Activated CD8-positive, alpha-beta memory T cell treated with anti-CD3 and anti-CD28 coated beads, Interleukin-2, amount 50 U/mL, for 24 hours (primary cell): ENCODE data around the gene ENC1.

Source experiments
- DNase-seq: peaks from one replicate; pipeline ENCODE4 v3.0.0-alpha.2; 2020; ENCODE audit errors: extremely low read depth

The ENC1 gene

DNA sequence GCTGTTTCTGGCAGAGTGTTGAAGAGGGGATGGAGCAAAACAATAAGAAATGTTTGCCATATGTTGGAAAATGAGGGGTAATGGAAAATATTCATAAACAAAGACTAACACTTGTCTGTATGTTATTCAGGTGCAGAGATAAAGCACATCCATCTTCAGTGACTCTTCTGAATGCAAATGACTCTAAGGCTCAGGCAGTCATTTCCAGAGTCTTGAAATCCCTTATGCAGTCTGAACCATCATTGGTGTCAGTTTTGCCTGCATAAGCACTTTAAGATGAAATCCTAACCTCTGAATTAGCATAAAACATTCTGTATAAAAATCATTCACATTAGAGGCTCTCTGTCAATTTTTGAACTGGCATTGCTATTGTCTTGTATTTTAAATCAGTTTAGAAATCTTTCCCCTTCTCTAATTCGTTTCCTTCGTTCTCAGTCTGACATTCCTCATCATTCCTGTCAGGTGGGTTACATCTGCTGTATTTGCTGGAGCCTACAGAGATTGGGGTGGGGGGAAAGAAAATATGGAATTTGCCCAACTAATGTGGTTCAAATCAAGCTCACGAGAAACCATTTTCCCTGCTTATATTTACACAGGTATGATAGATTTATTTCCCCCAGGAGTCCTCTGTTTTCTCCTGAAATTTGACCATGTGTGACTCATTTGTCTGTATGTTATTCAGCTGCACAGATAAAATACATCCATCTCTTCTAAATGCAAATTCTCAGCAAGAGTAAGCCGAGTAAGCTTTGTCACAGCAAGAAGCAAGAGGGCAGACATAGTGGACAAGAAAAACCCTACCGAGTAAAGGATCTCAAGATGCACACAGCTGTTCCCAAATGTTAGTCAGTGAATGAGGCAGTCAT, 31.6 kb downstream of the ENC1 start:
- DNase-seq, result no peak

DNA sequence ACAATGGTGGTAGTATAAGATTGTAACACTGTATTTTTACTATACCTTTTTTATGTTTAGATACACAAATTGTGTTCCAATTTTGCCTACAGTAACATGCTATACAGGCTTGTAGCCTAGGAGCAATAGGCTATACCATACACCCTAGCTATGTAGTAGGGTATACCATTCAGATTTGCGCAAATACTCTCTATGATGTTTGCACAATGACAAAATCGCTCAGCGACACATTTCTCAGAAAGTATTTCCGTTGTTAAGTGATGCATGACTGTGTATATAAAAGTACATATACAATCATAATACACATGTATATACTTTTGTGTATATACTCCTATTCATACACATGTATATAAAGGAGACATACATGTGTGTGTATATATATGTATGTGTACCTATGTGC, 34.8 kb downstream of the ENC1 start:
- no peak for DNase-seq

DNA sequence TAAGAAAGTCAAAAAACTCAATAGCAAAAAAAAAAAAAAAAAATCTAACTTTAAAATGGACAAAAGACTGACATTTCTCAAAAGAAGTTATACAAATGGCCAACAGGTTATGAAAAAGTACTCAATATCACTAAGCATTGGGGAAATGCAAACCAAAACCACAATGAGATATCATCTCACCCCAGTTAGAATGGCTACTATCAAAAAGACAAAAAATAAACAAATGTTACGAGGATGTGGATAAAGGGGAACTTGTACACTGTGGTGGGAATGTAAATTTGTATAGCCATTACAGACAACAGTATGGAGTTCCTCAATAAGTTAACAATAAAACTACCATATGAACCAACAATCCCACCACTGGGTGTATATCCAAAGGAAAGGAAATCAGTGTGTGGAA, 37.2 kb downstream of the ENC1 start:
- DNase-seq, result no peak

DNA sequence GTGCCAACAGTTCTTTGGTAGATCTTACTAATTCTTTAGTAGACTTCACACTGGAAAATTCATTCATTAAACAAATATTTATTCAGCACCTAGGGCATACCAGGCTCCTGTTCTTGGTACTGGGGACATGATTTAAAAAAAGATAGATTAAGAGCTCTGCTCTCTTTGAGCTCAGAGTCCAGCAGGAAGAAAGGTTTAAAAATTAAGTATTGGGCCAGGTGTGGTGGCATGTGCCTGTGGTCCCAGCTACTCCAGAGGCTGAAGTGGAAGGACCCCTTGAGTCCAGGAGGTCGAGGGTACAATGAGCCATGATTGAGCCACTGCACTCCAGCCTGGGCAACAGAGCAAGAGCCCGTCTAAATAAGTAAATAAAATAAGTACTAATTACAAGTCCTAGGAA, 41.4 kb downstream of the ENC1 start:
- DNase-seq, result no peak

DNA sequence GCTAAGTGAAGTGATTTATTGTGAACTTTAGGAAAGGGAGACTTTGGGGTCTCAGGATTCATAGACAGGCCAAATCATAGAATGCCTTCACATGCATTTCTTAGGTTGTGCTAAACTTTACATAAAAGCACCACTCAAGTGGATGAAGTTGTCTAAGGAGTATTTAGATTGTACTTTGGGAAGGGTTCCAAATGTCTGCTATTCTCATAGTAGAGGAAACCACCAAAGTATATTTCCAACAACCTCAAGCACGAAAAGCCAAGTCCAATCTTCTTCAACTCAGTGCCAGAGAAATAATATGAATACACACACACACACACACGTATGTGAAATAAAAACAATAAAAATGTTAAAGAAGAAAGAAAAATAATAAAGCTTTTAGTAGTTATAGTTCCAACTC, 41.8 kb downstream of the ENC1 start:
- DNase-seq, result no peak

DNA sequence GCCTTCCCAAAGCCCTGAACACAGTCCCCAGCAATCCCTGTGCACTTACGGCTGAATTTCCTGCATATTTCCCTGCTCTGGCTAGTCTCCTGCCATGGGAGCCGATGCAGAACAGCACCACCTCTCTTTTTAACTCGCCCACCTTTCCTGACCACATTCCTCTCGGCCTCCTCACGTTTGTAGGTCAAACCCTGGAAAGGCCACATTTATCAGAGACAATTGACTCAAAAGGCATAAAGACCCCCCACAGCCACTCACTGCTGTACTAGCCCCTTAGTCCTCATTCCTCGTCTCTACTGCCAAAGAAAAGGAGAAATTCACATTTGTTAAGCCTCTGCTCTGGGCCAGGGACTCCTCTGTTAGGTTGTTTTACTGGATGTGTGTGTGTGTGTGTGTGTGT, 43.6 kb downstream of the ENC1 start:
- no peak for DNase-seq

DNA sequence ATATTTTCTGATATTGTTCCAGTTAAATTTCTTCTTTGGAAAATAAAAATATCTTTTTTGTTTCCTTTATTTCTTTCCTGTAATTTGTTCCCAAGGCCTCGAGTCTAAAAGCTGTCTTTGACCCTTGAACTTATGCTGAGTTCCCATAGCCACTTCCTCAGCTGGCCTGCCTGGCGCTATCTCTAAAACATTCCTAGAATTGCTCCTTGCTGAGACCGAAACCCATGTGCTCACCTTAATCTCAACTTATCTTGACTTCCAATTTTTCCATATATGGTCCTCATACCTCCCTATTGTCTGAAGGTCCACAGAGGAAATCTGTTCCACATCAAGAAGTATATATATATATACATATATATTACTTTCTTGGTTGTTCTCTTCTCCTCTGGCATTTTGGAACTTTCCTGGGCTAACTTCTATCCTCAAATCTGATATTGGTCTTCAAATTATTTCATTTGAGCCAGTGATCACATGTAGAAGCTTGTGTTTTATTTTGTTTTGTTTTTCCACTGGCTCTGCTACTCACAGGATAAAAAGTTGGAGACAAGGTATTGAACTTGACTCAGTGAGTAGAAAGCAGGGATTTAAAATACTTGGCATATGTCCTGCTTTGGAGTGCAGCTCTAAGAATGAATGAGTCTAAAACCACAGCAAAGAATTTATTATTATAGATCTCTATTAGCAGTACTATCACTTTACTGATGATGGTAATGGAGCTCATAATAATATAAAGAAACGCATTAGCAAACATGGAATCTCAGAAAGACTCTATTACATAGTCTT, 45.2 kb downstream of the ENC1 start:
- DNase-seq, result no peak

DNA sequence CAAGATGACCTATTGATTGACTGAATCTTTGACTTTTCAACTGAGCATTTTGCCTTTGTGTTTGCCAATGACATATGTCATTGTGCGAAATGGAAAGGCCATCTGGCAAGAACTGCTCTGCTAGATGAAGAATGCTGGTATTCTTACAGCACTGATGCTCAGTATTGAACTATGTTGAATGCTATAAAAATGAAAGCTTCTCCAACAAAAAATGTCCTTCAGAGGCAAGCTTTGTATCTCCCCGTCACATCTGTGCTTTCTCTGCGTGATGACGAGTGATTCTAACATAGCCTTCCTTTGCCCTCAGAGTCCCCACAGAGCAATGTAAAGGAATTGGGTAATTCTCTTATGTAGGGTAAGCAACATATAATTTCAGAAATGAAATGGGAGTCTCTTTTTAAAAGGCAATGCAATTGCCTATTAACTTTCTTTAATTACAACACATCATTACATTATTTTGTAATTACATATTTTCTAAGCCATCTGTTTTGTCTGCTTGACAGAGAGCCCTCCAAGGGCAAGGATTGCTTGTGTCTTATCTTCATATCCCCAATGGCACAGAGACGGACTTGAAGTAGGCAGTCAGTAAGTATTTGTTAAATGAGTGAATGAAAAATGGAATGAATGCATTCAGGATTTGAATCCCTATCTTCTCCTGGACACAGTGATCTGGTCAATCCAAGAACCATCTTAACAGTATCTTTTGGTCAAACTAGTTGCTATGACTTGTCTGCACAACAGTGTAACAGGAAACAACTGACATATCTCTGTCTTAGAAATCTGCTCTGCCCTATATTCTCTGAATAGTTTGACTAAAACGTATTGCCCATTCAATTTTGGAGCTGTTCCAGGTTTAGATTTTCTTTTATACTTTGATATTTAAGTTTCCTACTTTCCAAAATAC, 46.1 kb downstream of the ENC1 start:
- DNase-seq, result no peak

DNA sequence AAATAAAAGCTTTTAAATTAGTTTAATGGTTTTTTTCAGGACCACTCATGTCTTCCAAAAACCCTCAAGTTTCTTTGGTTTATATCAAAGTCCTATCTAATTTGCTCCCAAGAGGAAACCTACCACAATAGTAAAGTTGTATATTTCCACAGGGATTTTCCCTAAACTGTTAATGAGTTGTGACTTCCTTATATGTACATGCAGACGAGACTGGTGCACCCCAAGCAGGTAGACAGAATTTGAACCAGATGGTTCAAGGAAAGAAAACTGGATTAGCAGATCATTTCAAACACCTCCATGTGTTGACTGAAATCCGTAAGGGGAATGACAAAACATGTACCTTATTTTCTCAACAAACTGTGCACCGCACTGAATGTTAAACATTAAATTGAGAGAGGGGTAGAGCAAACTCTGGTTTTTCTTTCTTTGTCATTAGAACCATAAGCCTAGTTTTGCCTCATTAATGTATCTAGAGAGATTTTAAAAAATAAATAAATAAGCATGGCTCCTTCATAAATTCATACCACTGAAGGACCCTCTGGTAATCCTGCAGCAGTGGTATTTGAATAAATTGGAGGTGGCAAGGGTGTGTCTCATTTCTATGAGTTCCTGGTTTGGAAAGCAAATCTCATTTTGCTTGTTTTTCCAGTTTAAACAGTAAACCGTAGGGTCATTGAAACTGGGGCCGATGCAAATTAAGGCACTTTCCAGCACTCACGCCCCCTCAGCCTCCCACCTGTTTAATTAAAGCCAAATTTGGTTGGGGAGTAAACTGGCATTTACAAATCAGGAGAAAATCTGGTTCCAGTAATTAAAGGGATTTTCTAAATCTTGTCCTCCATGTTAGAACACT, 51.1 kb downstream of the ENC1 start:
- no peak for DNase-seq

DNA sequence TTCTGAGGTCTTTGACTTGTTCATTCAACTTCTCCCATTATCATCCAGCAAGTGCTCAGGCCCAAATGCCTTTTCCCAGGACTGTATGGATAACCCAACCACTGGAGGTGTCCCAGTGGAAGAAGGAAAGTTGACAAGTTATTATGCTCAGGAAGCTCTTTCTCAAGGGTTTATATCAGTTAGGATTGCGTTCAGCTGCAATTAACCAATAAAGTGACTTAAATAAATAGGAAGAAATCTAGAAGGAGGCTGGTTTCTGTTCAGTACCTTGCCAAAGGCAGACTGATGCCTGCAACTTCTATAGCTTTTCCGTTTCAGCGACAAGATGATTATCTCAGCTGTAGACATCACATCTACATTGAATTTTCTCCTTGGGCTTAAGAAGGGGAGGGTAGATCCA, 52.1 kb downstream of the ENC1 start:
- no peak for DNase-seq

DNA sequence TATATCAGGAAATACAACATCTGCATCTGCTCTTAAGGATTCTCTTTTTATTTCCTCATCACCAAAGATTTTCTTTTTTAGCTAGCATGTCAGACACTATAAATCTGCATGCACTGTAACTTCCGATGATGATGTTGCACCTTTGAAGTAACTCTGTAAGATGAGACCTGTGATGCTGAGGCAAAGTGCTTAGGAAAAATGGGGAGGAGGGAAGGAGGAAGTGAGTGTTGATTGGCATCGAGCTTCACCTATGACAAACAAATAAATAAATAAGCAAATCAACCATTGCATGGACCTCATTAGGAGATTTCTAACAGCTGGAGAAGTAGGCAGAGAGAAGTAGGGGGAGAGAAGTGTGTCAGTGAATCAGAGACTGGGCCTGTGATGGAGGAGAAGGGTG, 52.6 kb downstream of the ENC1 start:
- no peak for DNase-seq

DNA sequence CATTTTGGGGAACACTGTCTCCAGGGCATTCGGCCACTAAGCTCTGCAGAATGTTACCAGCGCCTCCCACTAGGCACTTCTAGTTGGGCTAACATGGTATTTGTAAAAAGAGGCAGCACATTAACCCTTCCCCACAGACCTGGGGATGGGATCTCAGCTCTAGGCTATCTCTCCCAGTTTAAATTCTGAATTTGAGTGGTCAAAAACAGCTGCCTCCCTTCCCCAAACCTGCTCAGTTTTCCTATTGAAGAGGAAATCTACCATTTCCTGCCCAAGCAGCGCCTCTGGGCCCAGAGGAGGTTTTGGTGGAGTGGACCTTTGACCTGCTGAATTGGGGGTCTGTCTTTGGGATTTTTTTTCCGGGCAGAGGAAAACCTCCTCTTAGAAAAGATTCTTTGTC, 53.2 kb downstream of the ENC1 start:
- DNase-seq, result no peak

DNA sequence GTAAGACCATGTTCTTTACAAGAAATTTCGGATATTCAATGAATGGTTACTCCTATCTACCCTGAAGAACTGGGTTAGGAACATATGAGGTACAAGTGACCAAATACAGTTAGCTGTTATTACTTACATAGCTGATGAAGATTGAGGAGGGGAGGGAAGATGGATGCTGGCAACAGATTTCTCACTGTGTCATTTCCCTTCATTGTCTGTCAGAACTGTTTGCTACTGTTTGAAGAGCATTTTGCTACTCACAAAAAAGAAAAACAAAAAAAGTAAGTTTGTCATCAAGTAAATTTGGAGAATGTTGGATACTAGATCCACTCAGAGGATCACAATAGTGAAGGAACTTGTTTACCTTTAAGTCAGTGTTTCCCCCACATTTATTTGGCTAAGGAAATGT, 53.7 kb downstream of the ENC1 start:
- DNase-seq, result no peak

DNA sequence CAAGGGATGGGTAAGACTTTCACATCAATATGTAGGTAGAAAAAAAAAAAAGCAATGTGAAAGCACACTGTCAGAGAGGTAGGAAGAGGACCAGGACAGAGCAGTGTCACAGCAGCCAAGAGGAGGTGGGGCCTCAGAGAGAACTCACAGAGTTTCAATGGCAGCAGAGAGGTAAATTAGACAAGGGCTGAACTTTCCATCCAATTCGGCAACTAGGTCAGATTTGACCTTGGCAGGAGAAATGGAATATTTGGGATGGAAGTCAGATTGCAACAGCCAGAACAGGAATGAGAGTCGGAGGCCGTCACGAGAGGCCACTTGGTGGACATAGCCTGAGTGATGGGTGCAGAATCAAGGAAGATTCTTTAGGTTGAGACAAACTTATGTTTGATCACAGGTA, 57.7 kb downstream of the ENC1 start:
- DNase-seq, result no peak

DNA sequence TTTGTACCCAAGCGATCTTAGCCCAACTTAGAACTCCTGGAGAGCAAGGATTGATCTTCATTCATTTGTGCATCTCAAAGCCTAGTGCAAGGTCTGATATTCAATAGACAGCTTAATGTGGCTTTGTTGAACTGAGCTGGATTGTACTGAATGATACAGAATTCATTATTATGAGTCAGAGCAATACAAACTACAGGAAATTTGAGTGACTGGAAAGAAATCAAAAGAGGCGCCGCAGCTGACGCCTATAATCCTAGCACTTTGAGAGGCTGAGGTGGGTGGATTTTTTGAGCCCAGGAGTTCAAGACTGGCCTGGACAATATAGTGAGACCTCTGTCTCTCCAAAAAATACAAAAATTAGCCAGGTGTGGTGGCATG, 58.6 kb downstream of the ENC1 start:
- no peak for DNase-seq

DNA sequence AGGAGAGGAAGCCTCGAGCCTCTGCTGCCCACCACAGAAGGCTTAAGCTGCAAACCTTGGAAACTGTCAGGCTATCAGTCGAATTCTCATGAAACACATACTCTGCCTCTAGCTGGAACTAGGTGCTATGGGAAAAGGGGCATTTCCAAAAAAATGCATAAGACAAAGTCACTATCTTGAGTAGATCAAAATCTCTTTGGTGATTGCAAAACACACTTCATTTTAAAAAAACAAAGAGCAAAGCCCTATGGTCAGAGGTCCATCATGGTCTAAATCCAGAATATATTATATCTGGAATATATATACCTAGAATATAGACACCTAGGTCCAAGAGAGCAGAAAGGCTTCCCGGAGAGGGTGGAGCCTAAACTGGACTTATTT, 59.8 kb downstream of the ENC1 start:
- DNase-seq, result no peak

DNA sequence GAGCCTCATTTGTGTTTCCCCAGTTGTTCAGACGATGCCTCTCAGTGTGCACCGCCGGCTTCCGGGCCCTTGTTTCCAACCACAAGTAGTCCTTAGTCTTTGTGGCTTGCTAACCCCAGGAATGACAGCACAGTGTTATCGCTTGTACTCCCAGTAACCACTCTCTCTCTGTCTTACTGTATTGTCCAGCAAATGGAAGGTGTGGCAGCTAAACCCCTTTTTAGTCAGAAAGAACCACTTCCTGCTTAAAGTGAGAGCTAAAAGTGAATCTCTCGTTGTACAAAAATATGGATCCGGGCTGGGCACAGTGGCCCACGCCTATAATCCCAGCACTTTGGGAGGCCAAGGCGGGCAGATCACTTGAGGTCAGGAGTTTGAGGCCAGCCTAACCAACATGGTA, 61.3 kb downstream of the ENC1 start:
- DNase-seq, result peak; percentile 18

DNA sequence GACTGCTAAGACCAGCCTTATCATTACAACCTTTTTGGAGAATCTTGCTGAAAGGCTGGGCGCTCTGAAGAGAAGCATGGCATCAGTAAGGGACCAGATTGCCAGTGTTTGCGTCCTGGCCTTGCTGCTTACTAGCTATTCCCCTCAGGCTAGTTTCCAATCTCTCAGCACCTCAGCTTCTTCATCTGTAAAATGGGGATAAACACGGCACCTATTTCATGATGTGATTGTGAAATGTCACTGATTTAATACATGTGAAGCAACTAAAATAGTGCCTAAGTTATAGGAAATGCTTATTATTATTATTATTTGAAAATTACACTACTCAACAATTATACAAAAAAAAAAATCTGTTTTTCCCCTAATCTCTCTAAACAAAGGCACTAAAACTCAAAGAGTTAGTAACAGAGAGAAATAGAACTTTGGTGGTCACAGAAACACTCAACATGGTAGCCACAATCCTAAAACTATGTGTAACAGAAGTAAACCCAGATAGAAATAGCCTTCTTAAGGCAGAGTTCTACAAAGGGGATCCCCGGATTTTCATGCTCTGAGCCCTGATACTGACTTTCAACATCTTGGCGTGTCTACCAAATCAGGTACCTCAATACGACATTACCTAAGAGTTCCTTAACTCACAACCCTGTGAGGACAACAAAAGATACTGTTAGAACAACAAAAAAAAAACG, 62.0 kb downstream of the ENC1 start:
- no peak for DNase-seq
